Progenitor cell of endocrine pancreas (in vitro differentiated cells): ENCODE results near the gene TLX2. TPM values are rescaled to one million over a fixed set of nuclear protein-coding genes. Genes with fewer than 3 reads are reported as not detected.

Experiments used
- DNase-seq: peaks from one replicate; pipeline ENCODE4 v3.0.0; 2021; ENCODE audit warnings: low spot score; ENCODE audit not compliant: unreplicated experiment
- H3K27ac Mint-ChIP-seq: 2 replicates; pipeline ENCODE4 v1.8.0; 2021; ENCODE audit warnings: mild to moderate bottlenecking, moderate library complexity, mixed read lengths
- H3K27me3 Mint-ChIP-seq: 2 replicates; pipeline ENCODE4 v1.8.0; 2021; ENCODE audit warnings: mixed read lengths
- H3K36me3 Mint-ChIP-seq: 2 replicates; pipeline ENCODE4 v1.8.0; 2022; ENCODE audit warnings: mixed read lengths; ENCODE audit not compliant: insufficient read depth
- H3K4me1 Mint-ChIP-seq: 2 replicates; pipeline ENCODE4 v1.8.0; 2021; ENCODE audit warnings: low read depth, mixed read lengths
- H3K4me3 Mint-ChIP-seq: 2 replicates; pipeline ENCODE4 v1.8.0; 2021; ENCODE audit warnings: low read depth, mild to moderate bottlenecking, moderate library complexity, mixed read lengths
- H3K9me3 Mint-ChIP-seq: 2 replicates; pipeline ENCODE4 v1.8.0; 2021; ENCODE audit warnings: low read depth, mixed read lengths
- total RNA-seq: library from RNA; stranded (reverse); gene quantifications from 2 replicates; pipeline ENCODE4 v1.2.1, GENCODE V29; 2021
- TF ChIP-seq, protein P1 (sequence below): fragments of 200-600 bp; sonication (generic); IDR thresholded peaks from one replicate; pipeline ENCODE4 v1.5.0; 2021; ENCODE audit warnings: antibody characterized with exemption, mild to moderate bottlenecking; ENCODE audit not compliant: unreplicated experiment

TLX2 gene
- total RNA-seq, 1 donor from 2014 or later = not detected

DNA sequence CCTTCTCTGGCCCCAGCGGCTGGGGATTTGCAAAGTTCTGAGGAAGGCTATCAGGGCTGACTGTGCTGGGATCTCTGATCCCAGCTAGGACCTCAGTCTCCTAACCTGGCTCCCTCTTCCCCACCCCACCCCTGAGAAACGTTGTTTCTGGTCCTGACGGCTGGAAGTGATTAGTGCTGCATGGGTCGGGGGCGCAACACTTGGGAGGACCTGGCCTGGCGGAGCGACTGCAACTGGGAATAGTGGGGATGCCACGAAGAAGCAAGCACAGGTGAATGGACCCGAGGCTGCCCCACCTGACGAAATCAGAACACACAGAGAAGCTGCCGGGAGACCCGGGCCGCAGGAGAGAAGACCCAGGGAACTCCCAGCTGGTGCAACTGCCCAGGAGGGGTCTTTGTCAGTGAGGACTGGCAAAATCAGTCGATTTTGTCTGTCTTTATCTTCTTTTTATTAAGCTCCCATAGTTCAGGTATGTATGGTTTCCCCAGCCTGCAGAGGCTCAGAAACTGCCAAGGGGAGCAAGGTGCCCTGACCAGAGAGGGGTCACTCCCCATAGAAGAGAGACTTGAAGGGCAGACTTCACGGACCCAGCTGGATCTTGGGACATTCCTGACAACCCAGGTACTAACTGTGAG lies 14.2 kb upstream of the TLX2 start:
- peaks cover 36% of the 10 kb centered on the region for H3K4me1 Mint-ChIP-seq
- no peak for DNase-seq
- no peak overlapping the region for H3K27ac Mint-ChIP-seq
- peaks cover 29% of the 10 kb centered on the region for H3K27me3 Mint-ChIP-seq
- no peaks in the 10 kb centered on the region for H3K9me3 Mint-ChIP-seq
- peaks cover 13% of the 10 kb centered on the region for H3K36me3 Mint-ChIP-seq
- TF ChIP-seq, protein P1, sequence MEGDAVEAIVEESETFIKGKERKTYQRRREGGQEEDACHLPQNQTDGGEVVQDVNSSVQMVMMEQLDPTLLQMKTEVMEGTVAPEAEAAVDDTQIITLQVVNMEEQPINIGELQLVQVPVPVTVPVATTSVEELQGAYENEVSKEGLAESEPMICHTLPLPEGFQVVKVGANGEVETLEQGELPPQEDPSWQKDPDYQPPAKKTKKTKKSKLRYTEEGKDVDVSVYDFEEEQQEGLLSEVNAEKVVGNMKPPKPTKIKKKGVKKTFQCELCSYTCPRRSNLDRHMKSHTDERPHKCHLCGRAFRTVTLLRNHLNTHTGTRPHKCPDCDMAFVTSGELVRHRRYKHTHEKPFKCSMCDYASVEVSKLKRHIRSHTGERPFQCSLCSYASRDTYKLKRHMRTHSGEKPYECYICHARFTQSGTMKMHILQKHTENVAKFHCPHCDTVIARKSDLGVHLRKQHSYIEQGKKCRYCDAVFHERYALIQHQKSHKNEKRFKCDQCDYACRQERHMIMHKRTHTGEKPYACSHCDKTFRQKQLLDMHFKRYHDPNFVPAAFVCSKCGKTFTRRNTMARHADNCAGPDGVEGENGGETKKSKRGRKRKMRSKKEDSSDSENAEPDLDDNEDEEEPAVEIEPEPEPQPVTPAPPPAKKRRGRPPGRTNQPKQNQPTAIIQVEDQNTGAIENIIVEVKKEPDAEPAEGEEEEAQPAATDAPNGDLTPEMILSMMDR = no peak
- H3K4me3 Mint-ChIP-seq = peak overlapping the region; percentile 89

GRCh38 chr2:74500578-74500946 lies 13.7 kb upstream of the TLX2 start:
- Mint-ChIP-seq H3K36me3 (peaks cover 16% of the 10 kb centered on the region), H3K4me1 (peaks cover 37% of the 10 kb centered on the region), H3K27ac (no peak overlapping the region), H3K9me3 (no peaks in the 10 kb centered on the region), H3K27me3 (peaks cover 29% of the 10 kb centered on the region), H3K4me3 (peak overlapping the region; percentile 89)
- TF ChIP-seq, protein P1 = no peak
- DNase-seq = no peak

DNA sequence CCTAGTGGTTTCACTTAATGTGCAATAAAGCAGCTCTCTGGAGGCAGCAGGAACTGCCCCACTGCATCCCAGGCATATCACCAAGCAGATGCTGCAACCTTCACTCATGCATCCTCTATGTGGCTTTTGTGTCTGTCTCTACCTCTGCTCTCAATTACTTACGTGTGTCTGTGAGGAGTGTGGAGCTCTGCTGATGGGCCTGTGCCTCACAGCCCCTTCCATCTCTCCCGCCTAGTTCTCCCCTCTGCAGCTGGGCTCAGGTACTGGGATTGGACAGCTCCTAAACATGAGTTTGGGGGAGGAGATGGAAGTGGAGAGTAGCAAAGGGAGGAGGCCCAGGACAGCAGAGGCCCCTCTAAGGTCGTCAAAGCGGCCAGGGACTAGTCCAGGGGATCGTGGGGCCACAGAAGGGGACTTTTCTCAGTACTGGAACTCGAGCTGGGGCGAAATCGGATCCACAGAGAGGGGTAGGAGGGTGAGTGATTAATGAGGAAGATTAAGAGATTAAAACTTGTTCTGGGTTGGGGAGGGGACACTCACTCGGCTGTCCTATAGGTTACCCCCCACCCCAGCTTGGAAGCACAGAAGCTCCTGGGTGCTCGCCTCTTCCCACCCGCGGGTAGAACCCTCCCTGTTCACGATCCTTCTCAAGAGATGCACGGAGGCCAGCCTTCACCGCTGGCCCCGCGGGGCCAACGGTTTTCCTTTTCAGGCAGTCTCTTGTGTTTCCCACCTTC lies 12.7 kb upstream of the TLX2 start:
- Mint-ChIP-seq H3K27ac (peak overlapping the region; percentile 94), H3K36me3 (peaks cover 12% of the 10 kb centered on the region), H3K9me3 (no peaks in the 10 kb centered on the region), H3K27me3 (peaks cover 24% of the 10 kb centered on the region), H3K4me1 (peaks cover 38% of the 10 kb centered on the region), H3K4me3 (peak overlapping the region; percentile 77)
- TF ChIP-seq, protein P1 = no peak
- no peak for DNase-seq

DNA sequence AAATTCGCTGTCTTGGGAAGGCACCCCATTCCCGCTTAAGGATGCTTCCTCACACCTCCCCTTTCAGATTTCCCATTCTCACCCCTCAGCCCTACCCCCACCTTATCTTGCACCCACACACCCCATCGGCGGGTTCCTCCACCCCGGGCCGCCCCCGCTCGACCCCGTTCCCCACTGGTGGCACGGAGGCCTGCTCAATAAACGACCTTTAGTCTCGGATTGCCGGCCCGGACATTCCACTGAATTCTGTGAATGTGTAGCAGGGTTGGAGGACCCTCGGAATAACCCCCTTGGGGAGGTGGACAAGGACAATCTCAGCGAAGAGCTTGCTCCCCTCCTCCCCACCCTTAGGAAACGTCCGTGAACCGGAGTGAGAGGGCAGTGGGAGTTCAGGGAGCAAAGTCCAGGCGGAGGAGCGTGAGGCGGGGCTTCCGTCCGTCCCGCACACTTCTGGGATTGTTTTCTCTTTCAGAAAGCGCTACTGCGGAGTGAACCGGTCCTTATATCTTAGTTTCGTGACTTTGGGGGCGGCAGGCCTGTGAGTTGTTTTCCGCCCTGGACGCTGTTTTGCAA lies 12.0 kb upstream of the TLX2 start:
- no peak for DNase-seq
- H3K36me3 Mint-ChIP-seq = peaks cover 12% of the 10 kb centered on the region
- H3K9me3 Mint-ChIP-seq = no peaks in the 10 kb centered on the region
- H3K4me3 Mint-ChIP-seq = peak overlapping the region; percentile 77
- H3K27ac Mint-ChIP-seq = peak overlapping the region; percentile 94
- TF ChIP-seq, protein P1 = no peak
- H3K27me3 Mint-ChIP-seq = peaks cover 23% of the 10 kb centered on the region
- peaks cover 44% of the 10 kb centered on the region for H3K4me1 Mint-ChIP-seq

GRCh38 chr2:74502720-74503505 lies 11.3 kb upstream of the TLX2 start:
- TF ChIP-seq, protein P1 = peak; percentile 38
- Mint-ChIP-seq H3K27ac (peak overlapping the region; percentile 94), H3K36me3 (peaks cover 12% of the 10 kb centered on the region), H3K9me3 (no peaks in the 10 kb centered on the region), H3K4me1 (peaks cover 42% of the 10 kb centered on the region), H3K4me3 (peak overlapping the region; percentile 77), H3K27me3 (peaks cover 20% of the 10 kb centered on the region)
- no peak for DNase-seq
